HG02852 (cell line): Measurements from ENCODE around the gene PHLDB2.

ENCODE experiments used
- ATAC-seq: cut with Tn5 transposase; IDR thresholded peaks from one replicate; pipeline ENCODE4 v1.9.1; 2021; ENCODE audit warnings: mild to moderate bottlenecking, moderate library complexity; ENCODE audit not compliant: unreplicated experiment

Gene PHLDB2

DNA sequence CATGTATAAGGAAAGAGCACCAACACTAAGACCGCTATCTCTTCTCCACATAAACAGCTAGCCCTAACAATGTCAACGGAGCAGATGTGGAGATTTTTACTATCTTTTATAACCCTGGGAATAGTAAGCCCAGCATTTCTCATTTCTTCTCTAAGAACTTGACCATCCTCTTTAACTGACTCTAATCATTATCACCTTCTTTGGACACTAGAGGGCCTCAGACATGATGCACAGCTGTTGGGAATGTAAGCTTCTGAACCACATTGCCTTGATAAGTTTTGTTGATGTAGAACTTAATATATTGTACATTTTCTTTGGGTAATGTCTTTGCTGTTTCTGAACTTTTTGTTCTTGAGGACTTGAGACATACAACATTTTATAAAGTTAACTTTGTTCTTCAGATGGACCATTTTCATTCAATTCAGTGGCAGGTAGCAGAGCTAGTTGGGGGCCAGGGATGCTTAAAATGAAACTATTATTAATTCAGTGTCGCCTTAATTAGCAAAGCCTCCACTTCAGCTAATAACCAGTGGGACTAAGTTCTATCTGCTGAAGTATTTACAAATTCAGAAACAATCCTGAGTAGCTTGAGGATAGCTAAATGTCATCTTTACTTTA, 130.1 kb downstream of the PHLDB2 start:
- peak; percentile 95 for ATAC-seq

DNA sequence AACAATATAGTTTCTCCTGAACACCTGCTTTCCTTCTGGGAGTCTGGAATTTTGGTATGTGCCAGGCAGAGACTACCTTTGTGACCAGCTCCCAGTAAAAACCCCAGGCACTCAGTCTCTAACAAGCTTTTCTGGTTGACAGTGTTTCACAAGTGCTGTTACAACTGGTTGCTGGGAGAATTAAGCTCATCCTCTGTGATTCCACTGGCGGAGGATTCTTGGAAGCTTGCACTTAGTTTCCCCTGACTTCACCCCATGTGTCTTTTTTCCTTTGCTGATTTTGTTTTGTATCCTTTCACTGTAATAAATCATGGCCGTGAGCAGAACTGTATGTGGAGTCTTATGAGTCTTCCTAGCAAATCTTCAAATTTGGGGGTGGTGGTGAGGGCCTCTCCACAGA, 134.0 kb downstream of the PHLDB2 start:
- no peak for ATAC-seq

DNA sequence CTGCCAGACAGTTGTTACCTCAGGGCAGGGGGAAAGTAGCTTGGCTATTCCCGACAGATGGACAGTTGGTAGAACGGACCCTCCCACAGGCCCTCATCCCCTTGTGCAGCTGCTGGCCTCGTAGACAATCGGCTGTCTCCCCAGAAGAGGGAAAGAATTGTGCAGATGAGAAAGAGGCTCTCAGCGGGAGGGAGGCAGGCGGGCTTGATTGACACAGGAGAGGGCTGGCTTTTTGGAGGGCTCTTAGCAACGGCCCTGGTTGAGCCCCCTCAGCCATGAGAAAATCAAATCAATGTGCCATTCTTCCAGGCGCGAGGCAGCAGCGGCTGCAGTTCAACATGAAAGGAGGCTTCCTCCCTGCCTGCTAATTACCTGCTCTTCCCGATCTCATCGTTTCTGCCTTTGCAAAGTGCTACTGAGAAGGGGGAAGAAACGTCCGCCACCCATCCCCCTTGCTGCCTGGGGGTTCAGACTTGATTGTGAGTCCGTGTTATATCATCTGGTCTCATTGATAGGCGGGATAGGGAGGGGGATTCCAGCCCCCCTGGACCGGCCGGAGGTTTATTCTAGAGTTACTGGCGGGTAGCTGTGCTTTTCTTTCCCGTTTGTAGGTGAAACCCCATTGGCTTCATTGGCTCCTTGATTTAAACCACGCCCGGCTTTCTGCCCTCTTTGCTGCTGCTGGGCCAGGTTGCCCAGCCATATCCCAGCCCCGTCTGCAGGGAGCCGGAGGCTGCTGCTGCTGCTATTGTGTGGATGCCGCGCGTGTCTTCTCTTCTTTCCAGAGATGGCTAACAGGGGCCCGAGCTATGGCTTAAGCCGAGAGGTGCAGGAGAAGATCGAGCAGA, 139.8 kb downstream of the PHLDB2 start, which contains the start of gene TAGLN3:
TSS of gene TAGLN3 (plus strand) at position 287 of the 848 bp plus-strand sequence. CDS start at position 788, 501 bp downstream.
- peak; percentile 45 for ATAC-seq

DNA sequence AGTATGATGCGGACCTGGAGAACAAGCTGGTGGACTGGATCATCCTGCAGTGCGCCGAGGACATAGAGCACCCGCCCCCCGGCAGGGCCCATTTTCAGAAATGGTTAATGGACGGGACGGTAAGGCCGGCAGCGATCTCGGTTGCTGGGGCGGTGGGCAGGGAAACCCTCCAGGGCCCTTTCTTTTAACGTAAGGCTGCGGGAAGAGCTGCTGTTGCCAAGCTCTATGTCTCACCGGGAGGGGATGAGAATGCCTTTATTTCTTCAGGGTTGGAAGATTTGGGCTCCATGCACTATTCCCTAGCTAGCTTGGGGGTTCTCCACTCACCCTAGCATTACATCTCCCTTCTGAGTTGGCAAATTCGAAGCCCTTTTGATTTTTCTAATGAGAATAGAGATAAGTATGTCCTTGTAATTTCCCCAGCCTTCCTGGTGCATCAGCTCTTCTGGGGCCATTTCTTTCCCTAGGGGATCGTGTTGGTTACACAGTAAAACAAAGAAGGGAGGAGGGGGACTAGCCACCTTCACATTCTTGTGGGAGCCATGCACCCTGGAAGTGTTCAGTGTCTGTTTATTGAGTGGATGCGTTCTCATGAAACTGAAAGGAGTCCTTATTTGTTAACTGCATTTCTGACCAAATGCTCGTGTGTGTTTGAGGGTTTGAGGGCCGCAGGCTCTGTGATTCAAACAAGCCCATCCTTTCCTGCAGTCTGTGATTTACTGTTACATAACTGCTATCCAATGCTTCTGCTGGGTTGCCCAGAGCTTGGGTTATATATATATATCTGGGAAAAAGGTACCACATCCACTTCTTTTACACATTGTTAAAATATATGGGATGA, 140.6 kb downstream of the PHLDB2 start:
- ATAC-seq = peak; percentile 1

DNA sequence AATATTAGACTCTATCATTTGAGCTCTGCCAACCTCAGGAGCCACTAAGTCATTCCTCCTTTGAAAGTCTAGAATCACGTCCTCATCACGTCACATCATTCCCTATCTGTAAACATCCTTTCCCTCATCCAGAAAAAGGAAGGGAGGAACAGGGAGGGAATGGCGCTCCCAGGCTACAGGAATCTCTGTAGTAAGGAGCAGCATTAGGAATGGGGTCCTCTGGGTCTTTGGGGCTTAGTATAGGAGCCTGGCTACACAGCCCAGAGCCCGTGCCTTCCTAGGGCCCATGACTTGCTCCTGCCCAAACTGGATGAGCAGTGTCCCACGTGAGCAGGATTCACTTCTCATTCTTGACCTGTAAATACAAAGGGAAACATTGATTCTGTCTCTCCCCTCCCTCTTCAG, 141.3 kb downstream of the PHLDB2 start:
- no peak for ATAC-seq

GRCh38 chr3:112000966-112001365, 141.9 kb downstream of the PHLDB2 start:
- ATAC-seq = no peak

DNA sequence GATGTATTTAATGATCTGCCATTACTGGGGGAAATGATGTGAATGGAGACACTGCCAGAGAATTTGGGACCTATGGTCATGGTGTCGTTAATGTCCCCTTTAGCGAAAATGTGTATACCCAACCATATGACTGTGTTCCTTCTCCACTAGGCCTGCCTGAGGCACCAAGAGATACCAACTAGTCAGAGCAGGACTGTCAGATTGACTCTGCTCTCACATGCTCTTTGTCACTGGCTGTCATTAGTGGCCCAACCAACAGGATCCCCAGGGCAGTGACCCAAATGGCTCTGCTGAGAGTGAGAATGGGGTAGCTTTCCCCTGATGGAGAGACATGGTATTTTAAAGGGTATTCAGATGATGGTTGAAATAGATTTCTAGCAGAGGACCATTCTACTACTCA, 142.5 kb downstream of the PHLDB2 start:
- no peak for ATAC-seq

DNA sequence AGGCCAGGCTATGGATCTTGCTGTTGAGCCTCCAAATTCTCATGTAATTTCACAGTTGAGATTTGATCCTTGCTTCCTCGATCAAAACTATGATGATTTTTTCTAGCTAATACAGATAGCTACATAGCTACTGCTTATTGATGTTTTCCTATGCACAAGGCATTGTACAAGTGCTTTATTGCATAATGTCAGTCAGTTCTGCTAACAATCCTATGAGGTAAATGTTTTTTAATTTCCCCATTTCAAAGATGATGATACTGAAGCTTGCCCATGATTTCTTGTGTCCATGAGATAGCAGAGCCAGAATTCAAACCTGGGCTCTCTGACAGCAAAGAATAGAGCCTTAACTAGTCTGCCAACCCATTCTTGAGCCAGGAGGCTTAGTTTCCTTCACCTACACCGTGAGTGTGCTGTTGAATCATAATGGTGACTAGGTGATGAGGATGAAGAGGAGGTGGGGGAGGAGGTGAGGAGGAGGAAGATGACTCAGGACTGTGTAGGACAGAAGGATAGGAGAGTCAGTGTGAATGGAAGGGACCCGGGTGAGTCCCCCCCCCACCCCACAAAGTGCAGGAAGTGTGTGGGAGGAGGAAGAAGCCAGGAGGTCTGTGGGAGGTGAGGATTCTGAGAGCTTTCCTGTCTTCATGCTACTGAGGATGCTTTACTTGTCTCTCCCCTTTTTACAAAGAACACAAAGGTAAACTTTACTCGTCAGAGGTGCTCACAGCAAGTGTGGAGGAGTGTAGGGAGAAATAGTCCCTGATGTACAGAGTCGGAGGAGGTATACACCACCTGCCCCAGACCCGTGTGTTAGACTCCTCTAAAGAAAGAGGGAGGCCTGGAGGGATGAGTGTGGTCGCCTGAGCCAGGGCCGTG, 143.3 kb downstream of the PHLDB2 start:
- no peak for ATAC-seq

- ATAC-seq = no peak
These were observed 144.4 kb downstream of the PHLDB2 start for GRCh38 chr3:112003321-112004080.

GRCh38 chr3:112004187-112004586, 145.1 kb downstream of the PHLDB2 start:
- no peak for ATAC-seq

DNA sequence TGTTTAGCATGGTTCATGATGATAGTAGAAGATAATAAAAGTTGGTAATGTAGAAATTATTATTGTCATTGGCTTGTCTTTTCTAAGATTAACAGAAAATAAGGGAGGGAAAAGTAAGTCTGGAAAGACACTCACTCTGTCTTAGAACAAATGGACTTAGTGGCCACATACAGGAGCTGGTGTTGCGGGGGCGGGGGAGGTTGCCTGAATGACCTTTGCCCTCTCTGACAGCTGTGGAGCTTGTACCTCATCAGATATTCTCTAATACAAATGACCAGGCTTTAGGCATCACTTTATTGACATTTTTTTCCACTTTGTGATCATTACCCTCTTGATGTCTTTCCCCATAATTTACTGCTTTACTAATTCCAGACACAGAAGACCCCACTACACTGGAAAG, 145.6 kb downstream of the PHLDB2 start:
- no peak for ATAC-seq

- no peak for ATAC-seq
These were observed 146.1 kb downstream of the PHLDB2 start for GRCh38 chr3:112005091-112005672.

DNA sequence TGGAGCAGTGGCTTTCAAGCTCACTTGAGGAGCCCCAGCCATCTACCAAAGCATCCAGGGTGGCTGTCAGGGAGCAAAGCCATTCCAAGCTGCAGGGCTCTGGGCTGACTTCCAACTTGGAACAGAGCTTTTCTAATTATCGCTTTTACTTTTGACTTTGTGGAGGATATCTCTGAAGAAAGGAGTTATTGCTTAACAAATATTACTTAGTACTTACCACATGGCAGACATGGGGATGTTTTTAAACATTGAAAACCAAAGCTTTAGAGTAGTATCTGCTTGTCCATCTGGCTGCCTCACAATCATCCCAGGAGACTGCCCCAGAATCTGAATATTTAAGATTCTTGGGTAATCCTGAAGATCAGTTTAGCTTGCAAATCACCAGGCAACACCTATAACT, 148.6 kb downstream of the PHLDB2 start:
- no peak for ATAC-seq

DNA sequence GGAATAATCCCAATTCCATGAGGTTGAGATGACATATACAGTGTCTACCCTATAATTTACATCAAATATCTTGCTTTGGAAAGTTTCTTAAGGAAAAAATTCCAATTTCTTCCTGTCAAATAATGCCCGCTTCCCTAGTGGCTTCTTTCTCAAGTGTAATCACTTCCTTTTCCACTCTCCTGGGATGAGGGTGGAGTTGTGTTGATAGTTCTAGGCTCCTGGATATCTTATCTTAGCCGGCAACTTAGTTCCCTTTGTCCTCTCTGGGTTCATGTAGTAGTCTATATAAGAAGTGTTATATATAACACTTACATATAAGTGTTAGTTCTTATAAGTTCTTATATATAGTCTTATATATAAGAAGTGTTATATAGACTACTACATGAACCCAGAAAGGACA, 150.6 kb downstream of the PHLDB2 start:
- ATAC-seq = no peak

GRCh38 chr3:112010636-112011035, 151.6 kb downstream of the PHLDB2 start:
- no peak for ATAC-seq

- ATAC-seq = no peak
These were observed 152.4 kb downstream of the PHLDB2 start for GRCh38 chr3:112011376-112011940.

DNA sequence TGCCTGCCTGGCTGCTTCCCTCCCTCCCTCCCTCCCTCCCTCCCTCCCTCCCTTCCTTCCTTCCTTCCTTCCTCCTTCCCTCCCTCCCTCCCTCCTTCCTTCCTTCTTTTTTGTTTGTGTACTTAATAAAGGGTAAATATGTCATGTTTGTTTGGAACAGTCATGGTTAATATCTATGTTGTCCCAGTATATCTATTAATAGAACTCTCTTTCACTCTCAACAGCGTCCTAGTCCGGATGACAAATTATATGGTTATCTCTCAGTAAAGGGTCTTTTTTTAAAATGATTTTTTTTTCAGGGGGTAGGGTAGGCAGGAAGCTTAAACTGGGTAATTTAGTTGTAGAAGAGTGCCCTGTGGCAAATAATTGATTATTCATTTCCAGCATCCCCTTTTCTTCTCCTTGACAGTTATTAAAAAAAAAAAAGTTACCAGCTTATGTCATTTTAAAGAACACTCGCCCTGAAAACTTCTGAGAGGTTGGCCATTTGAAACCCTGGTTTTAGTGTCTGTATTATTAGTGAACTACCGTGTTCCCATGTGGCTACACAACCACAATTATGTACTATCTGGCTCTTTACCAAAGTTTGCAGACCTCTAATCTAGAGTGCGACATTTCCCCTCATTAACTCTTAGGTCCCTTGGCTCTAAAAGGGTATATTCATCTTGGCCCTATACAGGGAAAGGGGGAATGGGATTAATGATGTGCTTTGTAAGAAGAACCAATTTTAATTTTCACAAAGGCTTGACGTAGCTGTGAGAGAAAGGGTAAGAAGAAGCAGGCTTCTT, 153.3 kb downstream of the PHLDB2 start:
- ATAC-seq = no peak

- peak; percentile 82 for ATAC-seq
These were observed 154.2 kb downstream of the PHLDB2 start for GRCh38 chr3:112013058-112013783.
